ENCODE data around the gene ARHGEF9.

Gene ARHGEF9

GRCh38 chrX:63746278-63746677 is 38.7 kb downstream of the ARHGEF9 start:
- no peak for DNase-seq (ENCODE audit: low spot score)

- no peak for DNase-seq (ENCODE audit: low spot score)
These were observed 40.1 kb downstream of the ARHGEF9 start for GRCh38 chrX:63744850-63745394.

GRCh38 chrX:63743596-63743995 is 41.4 kb downstream of the ARHGEF9 start:
- DNase-seq (ENCODE audit: low spot score), result peak; percentile 24

- DNase-seq (ENCODE audit: low spot score), result no peak
These were observed 44.6 kb downstream of the ARHGEF9 start for GRCh38 chrX:63740382-63740781.

GRCh38 chrX:63739885-63740284 is 45.1 kb downstream of the ARHGEF9 start:
- DNase-seq (ENCODE audit: low spot score), result no peak

GRCh38 chrX:63738696-63739095 is 46.3 kb downstream of the ARHGEF9 start:
- DNase-seq (ENCODE audit: low spot score), result no peak

- no peak for DNase-seq (ENCODE audit: low spot score)
These were observed 47.7 kb downstream of the ARHGEF9 start for GRCh38 chrX:63737131-63737921.

GRCh38 chrX:63735882-63736281 is 49.1 kb downstream of the ARHGEF9 start:
- no peak for DNase-seq (ENCODE audit: low spot score)

- DNase-seq (ENCODE audit: low spot score), result no peak
These were observed 64.7 kb downstream of the ARHGEF9 start for GRCh38 chrX:63720293-63720692.

GRCh38 chrX:63719633-63720032 is 65.4 kb downstream of the ARHGEF9 start:
- no peak for DNase-seq (ENCODE audit: low spot score)

GRCh38 chrX:63718010-63718694 is 66.9 kb downstream of the ARHGEF9 start:
- DNase-seq (ENCODE audit: low spot score), result no peak

- DNase-seq (ENCODE audit: low spot score), result no peak
These were observed 71.5 kb downstream of the ARHGEF9 start for GRCh38 chrX:63713526-63713925.

- DNase-seq (ENCODE audit: low spot score), result no peak
These were observed 76.2 kb downstream of the ARHGEF9 start for GRCh38 chrX:63708801-63709200.

- no peak for DNase-seq (ENCODE audit: low spot score)
These were observed 82.5 kb downstream of the ARHGEF9 start for GRCh38 chrX:63702556-63702955.

- peak; percentile 55 for DNase-seq (ENCODE audit: low spot score)
These were observed 97.9 kb downstream of the ARHGEF9 start for GRCh38 chrX:63686878-63687714.

GRCh38 chrX:63680423-63680822 is 104.6 kb downstream of the ARHGEF9 start:
- DNase-seq (ENCODE audit: low spot score), result no peak

GRCh38 chrX:63679432-63679831 is 105.6 kb downstream of the ARHGEF9 start:
- no peak for DNase-seq (ENCODE audit: low spot score)

GRCh38 chrX:63675716-63676115 is 109.3 kb downstream of the ARHGEF9 start:
- no peak for DNase-seq (ENCODE audit: low spot score)

- no peak for DNase-seq (ENCODE audit: low spot score)
These were observed 111.1 kb downstream of the ARHGEF9 start for GRCh38 chrX:63673896-63674295.

- no peak for DNase-seq (ENCODE audit: low spot score)
These were observed 120.3 kb downstream of the ARHGEF9 start for GRCh38 chrX:63664741-63665140.

GRCh38 chrX:63664083-63664482 is 120.9 kb downstream of the ARHGEF9 start:
- DNase-seq (ENCODE audit: low spot score), result no peak

- DNase-seq (ENCODE audit: low spot score), result no peak
These were observed 123.3 kb downstream of the ARHGEF9 start for GRCh38 chrX:63661676-63662075.
